ENCODE measurements around the gene CYP4F8.
"Not testable (repeated sequence)": the region's sequence is repeated elsewhere in the genome, so short reads cannot be mapped to it uniquely, and the experiment has no call there.

Gene CYP4F8

GRCh38 chr19:15644816-15645215 is 29.8 kb downstream of the CYP4F8 start:
- DNase-seq: no peak

DNA sequence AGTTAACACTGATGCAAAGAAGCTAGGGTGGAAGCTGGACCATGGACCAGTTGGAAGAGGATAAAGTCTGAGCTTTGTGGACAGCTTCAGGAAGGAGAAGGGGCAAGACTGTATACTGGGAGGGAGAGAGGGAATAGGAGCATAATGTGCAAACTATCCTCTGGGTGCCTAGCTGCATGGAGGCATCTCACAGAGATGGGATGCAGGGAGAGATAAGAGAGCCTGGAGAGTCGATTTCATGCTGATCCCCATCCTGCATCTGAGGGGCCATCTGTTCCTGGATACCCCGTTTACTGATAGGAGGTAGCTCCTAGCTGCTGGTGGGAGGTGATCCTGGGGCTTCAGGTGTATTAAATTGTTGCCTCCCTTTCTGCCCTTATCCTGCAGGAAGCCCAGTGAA is 34.5 kb downstream of the CYP4F8 start:
- no peak for DNase-seq

DNA sequence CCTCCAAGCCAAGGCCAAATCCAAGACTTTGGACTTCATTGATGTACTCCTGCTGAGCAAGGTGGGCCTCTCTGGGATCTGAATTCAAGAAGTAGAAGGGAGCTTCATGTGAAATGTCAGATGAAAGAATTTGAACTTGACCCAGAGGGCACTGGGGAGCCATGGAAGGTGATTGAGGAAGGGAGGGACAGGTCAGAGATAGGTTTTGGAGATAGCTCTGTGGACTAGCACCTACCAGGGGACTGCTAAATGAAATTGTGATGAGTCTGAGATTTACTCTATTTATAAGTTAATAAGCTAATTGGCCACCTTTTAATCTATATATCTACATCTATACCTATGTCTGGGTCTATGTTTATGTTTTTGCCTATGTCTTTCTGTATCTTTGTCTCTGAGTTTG is 35.1 kb downstream of the CYP4F8 start:
- not testable (repeated sequence) for DNase-seq

- no peak for DNase-seq
These were observed 36.8 kb downstream of the CYP4F8 start for GRCh38 chr19:15651791-15652190.

GRCh38 chr19:15652559-15653278 is 37.7 kb downstream of the CYP4F8 start:
- no peak for DNase-seq

- no peak for DNase-seq
These were observed 41.4 kb downstream of the CYP4F8 start for GRCh38 chr19:15656467-15656866.

GRCh38 chr19:15663247-15663646 is 48.2 kb downstream of the CYP4F8 start:
- DNase-seq: no peak

- no peak for DNase-seq
These were observed 51.2 kb downstream of the CYP4F8 start for GRCh38 chr19:15666186-15666585.

DNA sequence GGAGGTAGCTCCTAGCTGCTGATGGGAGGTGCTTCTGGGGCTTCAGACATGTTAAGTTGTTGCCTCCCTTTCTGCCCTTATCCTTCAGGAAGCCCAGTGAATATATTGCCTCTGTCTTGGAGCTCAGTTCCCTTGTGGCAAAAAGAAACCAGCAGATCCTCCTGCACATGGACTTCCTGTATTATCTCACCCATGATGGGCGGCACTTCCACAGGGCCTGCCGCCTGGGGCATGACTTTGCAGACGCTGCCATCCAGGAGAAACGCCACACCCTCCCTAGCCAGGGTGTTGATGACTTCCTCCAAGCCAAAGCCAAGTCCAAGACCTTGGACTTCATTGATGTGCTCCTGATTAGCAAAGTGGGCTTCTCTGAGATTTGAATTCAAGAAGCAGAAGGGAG is 51.9 kb downstream of the CYP4F8 start:
- DNase-seq: no peak

GRCh38 chr19:15669440-15669839 is 54.4 kb downstream of the CYP4F8 start:
- no peak for DNase-seq

- DNase-seq: no peak
These were observed 54.9 kb downstream of the CYP4F8 start for GRCh38 chr19:15669891-15670290.

DNA sequence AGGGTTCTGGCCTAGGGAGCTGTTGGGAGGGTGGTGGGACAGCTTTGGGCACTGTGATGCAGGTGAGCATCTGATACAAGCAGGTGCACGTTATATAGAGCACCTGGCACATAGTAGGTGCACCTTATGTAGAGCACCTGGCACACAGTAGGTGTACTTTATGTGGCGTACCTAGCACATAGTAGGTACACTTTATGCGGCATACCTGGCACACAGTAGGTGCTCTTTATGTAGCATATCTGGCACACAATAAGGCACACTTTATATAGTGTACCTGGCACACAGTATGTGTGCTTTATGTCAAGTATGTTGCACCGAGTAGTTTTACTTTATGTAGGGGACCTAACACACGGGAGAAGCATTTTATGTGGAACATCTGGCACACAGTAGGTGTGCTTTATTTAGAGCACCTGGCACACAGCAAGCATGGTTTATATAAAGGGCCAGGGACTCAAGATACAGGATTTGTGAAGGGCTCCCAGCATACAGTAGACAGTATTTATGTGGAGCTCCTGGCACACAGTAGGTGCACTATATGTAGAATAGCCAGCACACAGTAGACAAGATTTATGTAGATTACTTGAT is 56.3 kb downstream of the CYP4F8 start:
- no peak for DNase-seq

- DNase-seq: no peak
These were observed 57.0 kb downstream of the CYP4F8 start for GRCh38 chr19:15671891-15672579.

GRCh38 chr19:15672580-15673175 is 57.7 kb downstream of the CYP4F8 start, which contains the start of gene CYP4F12:
Gene CYP4F12, plus strand, starts transcription at chr19:15673087. Its CDS starts 443 bp downstream, at chr19:15673530.
- no peak for DNase-seq

GRCh38 chr19:15673176-15673654 is 58.2 kb downstream of the CYP4F8 start:
- DNase-seq: no peak

- no peak for DNase-seq
These were observed 60.5 kb downstream of the CYP4F8 start for GRCh38 chr19:15675560-15675959.

DNA sequence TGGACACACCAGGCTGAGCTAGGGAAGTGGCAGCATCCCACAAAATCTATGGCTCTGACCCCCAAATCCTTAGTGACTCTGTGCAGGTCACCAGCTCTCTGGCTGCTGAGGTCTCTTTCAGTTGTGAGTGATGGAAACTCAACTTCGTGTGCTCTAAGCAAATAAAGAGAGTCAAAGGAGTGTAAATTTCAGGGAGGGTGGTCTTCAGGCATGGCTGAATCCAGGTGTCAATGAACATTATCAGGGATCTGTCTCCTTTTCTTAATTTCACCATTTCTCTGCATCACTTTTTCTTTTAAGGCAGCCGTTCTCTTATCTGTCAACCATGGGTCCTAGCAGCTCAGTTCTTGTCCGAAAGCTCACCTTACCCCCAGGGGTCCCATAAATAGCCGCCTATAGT is 64.1 kb downstream of the CYP4F8 start:
- no peak for DNase-seq

DNA sequence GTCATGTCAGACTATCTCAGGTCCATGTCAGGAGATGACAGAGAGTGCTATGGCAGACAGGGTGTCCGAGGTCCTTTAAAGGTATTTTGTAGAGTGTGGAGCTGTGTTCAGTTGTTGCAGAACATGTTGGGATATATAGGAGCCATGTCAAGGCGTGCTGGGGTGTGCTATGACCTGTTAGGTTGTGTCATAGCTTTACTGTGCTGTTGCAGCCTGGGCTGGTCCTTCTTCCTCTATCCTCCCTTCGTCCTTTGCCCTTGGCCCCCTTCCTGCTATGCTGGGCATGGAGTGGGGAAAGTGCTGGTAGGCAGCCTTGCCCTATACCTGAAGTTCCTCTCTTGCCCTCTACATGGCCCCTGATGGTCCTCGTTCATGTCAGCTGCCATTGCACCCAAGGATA is 64.8 kb downstream of the CYP4F8 start:
- not testable (repeated sequence) for DNase-seq

Data from activated gamma-delta T cell treated with Interleukin-2 at 50 U/mL for 16 hours (primary cell).